Activated naive CD4-positive, alpha-beta T cell treated with anti-CD3 and anti-CD28 coated beads, Interleukin-2, amount 50 U/mL, for 16 hours (primary cell): ENCODE measurements around the gene IGSF9.

Experiments used
- DNase-seq: peaks from one replicate; pipeline ENCODE4 v3.0.0-alpha.2; 2020

IGSF9 gene

DNA sequence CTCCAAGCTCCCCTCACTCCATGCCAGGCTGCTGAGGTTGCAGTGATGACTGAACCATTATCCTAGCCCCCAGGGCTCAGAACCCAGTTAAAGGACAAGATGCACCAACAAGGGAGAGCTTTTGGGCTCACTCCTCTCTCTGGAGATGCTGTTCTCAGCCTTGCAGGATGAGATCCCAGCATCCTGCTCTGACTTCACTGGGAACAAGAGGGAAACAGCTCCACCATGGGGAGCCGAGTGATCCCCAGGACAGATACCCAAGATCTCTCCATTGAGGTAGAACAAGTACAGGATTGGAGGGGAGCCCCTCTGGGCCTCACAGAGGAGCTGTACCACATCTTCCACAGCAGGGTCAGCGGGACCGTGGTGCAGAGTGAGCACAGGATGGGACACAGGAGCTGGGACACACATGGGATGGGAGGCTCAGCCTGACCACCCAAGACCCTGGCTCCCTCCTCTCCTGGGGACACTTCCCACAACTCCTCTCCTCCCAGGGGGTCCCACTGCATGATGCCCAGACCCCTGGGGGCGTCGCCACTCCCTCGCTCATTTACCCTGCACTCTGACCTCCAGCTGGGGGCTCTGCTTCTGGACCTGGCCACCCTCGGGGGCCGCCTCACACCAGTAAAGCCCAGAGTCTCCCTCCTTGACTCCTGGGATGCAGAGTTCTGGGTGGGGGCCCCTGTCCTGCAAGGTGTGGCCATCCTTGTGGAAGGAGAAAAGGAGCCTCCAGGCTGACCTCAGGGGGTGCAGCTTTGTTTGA lies 27.2 kb upstream of the IGSF9 start:
- no peak for DNase-seq

DNA sequence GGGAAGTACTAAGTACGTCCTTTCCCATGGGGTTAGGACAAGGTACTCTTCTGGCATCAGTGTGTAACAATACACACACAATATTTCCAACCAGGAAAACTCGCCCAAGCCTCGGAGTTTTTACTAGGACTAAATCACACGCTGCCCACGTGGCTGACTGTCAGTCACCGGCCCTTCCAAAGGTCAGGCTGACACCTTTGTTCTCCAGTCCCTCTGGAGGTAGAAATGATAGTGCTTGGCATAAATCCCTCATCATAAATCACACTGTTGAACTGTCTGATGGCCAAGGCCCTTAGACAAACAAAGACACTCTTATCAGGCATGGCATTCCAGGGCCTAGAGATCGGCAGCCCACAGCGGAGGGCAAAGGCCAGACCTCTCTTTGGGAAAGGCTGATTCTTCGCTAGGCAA lies 25.5 kb upstream of the IGSF9 start:
- no peak for DNase-seq

DNA sequence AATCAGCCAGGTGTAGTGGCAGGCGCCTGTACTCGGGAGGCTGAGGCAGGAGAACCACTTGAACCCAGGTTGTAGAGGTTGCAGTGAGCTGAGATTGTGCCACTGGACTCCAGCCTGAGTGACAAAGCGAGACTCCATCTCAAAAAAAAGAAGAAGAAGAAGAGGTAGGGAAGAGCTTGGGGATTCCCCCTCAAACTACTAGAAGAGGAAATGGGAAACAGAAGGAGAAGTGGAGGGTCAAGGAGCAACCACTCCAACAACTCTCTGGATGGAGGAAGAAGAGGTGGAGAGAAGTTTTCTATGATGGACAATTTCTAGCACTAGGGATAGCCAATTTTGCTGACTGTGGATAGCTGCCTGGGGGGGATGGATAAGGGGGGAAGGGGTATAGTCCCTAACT lies 23.5 kb upstream of the IGSF9 start:
- no peak for DNase-seq

DNA sequence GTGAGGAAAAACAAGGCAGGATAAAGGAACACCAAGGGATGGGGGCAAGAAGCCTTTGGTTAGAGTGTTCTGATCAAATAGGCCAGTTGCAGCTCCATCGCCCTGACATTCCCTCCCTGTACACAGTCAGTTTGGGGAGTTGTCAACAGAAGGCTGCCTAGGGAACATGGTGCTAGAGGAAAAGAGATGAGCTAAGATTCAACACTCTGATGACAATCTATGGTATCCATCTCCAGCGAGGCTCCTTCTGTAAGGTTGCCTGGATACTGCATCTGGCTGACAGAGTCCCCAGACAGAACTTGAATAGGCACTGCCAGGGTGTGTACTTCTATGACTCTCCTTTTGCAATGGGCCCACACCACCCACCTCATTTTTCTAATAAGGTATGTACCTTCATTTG lies 19.9 kb upstream of the IGSF9 start:
- no peak for DNase-seq

DNA sequence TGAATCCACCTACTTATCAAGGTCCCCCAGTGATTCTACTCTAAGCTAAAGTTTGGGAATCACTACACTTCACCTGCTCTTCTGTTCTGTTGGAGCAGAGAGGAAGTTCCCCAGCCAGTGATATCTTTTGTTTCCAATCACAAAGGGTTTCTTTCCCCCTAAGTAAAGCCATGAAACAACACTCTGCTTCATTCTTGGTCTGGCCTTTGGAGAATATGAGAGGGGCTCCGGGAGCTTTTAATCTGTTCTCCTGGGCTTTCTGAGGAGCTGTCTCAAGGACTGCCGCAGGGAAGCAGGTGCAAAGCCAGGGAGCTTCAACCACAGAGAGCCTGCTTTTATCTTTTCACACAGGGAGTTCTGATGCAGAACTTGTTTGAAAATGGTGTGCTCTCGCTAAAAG lies 18.7 kb upstream of the IGSF9 start:
- DNase-seq, result no peak

DNA sequence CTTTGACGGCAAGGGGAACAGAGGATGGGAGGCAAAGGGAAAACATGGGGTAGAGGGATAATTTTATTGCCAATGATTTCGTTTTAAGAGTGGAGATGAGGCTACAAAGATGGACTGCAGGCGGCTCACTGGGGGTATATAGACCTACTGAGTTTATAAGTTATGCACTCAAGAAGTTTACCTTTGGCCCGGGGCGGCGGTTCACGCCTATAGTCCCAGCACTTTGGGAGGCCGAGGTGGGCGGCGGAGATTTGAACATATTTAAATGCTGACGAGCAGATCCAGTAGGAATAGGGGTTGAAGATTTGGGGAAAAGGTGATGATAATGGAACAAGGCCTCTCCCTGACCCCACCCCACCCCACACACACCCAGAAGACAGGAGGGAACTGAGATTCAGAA lies 16.8 kb upstream of the IGSF9 start:
- no peak for DNase-seq

DNA sequence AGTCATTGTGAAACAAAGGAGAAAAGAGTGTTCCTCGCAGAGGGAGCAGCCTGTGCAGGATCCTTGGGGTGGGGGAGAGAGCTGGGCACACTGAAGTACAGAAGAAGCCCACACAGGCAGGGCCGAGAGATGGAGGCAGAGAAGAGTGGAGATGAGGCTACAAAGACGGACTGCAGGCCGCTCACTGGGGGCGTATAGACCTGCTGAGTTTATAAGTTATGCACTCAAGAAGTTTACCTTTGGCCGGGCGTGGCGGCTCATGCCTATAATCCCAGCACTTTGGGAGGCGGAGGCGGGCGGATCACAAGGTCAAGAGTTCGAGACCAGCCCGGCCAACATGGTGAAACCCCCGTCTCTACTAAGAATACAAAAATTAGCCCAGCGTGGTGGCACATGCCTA lies 16.2 kb upstream of the IGSF9 start:
- DNase-seq, result no peak

DNA sequence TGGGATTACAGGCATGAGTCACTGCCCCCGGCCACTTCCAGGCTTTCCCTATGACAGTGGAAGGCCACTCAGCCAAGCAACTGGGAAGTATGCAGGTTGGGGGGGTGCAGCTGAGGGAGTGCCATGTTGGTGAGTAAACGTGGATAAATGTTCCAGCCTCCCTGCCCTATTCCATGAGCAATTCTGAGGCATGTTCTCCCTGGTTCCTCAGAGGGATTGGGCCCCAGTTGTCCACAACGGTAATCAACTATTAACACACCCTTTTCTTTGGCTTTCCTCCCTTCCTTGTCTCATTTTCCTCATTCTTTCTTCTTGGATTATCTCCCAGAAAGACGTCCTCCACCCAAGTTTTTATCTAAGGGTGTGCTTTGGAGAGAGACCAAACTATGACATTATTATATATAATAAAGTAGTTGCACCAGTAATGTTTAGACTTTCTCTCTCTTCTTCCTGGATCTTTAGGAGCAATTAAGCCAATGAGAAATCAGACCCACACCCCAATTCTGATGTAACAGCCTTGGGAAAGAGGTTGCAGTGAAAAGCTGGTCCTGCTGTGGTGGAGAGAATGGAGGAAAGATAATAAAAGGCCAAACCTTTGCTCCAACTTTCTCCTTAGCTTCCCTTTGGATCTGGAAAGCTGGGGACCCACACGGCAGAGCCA lies 15.4 kb upstream of the IGSF9 start:
- DNase-seq, result no peak

DNA sequence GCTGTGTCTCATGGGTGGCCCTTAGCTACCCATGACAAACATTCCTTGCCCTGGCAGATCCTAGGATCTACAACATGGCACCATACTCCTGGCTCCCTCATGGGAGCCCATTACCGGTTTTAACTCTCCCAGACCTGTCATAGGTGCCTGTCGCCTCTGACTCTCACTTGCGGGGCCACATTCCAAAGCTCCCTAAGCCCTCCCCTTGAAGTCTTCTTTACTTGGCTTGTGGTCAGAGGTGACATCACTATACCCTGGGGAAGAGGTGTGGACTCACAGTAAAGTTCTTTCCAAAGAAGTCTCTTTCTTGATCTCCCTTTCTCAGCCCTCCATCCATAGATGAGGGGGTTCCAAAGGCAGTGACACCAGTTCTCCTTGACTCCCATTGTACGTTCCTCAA lies 14.0 kb upstream of the IGSF9 start:
- no peak for DNase-seq

DNA sequence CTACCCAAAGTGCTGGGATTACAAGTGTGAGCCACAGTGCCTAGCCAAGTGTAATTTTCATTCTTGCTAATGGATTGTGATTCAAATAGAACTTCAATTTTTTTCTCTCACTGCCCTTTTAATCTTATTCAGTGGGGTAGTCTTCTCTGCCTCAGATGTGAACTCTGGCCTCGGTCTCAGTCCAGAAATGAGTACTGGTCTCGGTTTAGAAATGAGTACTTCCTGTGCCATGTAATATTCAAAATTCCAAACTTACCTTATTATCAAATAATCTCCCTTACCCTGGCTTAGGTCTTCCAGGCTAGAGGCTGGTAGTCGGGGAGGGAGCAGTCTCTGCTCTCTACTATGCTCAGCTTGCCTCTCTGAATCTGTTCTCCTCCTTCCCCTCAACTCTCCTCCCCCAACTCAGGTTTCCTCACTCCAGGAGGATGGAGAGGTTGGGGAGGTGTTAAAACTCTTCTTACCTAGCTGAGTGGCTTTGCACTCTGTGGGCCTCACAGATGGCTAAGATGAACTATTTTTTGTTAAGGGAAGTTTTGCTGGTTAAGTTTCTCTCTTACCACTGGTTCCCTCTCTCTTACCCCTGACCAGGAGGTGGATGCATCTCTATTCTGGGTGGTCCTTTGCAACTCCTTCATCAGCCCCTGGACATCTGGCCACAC lies 13.4 kb upstream of the IGSF9 start:
- no peak for DNase-seq

DNA sequence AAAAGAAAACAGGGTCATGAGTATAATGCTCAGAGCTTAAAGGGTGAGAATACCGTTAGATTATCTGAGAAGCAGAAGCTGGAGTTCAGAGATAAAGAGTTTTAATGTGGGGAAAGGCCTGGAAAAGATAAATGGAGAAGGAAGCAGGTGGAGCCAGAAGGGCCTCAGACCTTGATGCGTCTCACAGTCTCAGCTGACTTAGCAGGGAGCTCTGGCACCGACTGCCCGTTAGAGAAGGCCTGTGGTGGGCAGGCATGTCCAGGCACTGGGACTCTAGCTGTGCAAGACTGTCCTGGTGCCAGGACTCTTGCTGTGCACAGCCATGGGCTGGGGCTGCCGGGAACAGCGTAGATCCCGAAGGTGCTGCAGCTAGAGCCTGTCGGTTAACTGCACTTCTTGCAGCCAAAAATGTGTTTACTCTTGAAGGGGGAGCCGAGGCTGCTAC lies 12.4 kb upstream of the IGSF9 start:
- DNase-seq, result no peak

DNA sequence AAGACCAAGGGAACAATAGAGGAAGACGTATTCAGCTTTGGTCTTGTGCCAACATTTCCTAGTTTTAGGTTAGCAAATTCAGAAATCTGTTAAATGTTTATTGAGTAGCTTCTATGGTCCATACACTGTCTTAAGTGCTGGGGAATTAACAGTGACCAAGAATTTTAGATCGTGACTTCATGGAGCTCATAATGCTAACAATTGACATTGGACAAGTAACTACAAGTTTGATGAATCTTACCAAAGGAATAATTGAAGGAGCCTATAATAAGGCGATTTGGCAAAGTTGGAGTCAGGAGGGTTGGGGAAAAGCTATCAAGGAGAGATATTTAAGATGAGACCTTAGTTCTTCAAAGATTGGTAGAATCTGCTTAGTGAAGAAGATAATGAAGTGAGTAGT lies 10.0 kb upstream of the IGSF9 start:
- DNase-seq, result no peak

DNA sequence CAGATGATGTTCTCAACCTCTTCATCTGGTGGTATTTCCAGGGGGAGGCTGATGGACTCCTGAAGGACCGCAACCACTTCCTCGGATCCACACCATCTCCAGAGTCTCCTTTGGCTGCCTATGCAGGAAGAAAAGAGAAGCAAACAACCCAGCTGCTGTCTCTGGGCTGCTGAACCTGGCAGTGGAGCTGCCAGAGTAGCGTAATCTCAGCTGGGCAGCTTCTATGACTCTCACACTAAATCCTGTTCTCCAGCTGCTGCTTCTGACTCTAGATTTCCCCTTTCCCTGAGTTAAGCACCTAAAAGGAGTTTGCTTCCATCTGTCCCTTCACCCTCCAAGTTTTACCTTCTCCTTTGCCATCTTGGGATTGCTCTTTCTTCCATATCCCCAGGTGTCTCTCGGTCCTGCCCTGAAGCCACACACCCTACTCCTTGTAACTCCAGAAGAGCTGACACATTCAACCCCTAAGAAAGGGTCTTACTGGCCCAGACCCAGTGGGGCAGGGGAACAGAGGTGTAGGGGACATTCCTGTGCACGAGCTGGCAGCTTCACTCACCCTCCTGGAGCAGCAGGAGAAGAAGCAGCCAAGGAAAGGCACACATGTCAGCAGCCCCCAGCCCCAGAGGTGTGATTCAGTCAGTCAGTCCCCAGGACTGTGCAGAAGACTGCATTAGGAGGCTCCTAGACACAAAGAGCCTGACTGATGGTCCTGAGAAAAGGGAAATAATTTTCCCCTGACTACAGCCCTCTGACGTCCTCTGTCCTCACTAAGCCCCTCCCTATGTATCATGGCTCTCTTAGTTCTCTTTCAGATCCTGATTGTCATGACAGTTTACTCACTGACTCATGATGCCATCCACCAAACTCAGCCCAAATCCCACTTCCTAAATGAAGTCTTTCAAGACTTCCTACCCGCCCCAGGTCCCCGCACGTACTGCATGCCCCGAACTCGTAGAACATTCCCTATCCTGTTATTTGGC lies 8.4 kb upstream of the IGSF9 start, which contains the start of gene SLAMF9:
Gene SLAMF9 (minus strand): TSS at position 702 of the 980 bp plus-strand sequence. CDS start 100 bp downstream, at position 602.
- DNase-seq, result no peak

DNA sequence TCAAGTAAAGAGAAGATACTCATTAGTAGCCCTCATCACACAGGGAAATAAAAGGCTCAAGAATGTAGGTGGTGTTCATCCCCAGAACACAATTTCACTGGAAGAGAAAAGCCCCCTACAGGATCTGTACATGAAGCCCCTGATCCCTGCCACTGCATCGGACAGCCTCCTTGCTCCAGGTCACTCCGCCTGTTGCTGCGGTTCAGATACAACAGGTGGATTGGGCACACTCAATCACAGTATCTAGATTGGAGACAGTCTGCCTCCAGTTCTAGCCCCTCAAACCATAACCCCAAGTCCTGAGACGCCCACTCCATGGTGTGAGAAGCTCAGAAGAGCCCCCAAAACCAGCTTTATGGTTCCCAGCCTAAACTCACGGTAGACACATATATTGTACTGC lies 7.5 kb upstream of the IGSF9 start:
- DNase-seq, result no peak

DNA sequence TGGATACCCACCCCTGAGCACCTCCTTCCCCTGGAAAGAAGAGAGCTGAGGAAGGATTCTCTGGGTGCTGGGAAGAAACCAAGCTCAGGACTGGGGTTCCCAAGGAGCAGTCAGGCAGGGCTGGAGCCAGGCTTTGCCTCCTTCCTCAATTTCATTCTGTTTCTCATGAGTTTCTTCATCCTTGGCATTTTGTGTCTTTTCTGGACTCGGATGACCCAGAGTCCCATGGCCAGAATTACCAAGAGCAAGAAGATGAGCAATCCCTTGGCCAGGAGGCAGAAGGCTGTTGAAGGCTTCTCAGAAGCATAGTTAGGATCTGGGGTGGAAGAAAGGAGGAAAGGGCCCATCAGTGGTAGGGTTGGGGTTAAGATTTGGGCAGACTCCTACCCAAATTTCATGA lies 6.1 kb upstream of the IGSF9 start:
- no peak for DNase-seq

DNA sequence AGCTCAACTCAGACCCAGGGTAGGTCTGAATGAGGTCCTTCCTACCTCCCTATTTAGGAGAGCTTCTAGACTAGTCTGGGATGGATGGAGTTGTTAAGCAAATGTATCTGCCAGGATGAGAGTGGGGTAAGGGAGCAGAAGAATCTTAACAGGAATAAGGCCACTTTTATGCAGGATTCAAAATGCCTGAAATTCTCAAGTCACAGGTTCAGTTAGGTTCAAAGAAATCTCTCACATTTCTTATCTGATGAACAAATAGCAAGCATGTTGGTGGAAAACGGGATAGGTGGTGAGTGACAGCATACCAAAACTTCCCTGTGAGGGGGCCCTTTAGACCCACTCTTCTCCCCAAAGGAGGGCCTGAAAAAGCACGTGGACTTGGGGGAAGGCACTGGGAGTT lies 5.6 kb upstream of the IGSF9 start:
- DNase-seq, result no peak

DNA sequence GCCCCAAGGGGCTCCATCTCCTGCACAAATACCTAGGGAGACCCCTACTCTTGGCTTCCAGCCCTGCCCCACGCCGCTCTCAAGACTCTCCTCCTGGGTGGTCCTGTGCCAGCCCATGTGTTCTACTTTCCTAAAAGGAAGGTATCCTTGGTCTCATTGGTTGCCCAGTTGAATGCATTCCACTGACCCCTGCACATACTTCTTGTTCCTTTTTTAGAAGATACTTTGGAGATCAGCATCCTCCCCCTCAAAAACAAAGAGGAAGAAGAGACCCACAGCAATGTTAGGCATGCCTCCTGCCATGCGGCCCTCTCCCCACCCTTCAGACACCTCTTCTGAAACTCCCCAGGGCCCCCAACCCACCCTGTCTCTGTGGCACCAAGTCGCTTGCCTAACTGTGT lies 4.6 kb upstream of the IGSF9 start:
- no peak for DNase-seq

DNA sequence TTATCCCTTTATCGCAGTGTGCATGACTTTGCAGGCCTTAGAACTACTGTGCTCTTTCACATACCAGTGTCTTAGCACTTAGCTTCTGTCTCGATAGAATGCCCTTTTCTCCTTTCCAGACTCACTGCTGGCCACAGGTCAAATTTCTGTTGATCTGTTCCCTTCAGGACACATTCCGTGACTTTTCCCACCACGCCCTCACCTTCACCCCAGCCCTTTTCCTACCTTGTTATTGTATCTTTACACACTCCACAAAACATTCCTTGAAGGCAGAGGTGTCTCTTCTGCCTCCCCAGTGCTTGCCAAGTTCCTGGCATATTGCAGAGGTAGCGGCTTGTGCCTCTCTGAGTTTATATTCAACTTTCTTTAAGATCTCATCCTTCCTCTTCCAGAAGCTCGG lies 3.7 kb upstream of the IGSF9 start:
- DNase-seq, result no peak

DNA sequence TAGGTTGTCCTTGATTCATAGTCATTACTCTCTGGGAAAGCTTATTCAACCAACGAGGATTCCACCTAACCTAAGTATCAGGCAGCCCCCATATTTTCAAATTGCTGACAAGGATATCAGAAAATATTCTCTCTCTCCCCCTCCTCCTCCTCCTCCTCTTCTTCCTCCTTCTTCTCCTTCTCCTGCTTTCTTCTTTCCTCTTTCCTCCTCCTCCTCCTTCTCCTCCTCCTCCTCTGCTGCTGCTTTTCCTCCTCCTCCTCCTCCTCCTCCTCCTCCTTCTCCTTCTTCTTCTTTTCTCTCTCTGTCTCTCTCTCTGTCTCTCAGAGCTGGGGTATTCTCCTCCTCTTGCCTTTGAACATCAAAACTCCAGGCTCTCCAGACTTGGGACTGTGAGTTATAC lies 2.5 kb upstream of the IGSF9 start:
- DNase-seq, result no peak

DNA sequence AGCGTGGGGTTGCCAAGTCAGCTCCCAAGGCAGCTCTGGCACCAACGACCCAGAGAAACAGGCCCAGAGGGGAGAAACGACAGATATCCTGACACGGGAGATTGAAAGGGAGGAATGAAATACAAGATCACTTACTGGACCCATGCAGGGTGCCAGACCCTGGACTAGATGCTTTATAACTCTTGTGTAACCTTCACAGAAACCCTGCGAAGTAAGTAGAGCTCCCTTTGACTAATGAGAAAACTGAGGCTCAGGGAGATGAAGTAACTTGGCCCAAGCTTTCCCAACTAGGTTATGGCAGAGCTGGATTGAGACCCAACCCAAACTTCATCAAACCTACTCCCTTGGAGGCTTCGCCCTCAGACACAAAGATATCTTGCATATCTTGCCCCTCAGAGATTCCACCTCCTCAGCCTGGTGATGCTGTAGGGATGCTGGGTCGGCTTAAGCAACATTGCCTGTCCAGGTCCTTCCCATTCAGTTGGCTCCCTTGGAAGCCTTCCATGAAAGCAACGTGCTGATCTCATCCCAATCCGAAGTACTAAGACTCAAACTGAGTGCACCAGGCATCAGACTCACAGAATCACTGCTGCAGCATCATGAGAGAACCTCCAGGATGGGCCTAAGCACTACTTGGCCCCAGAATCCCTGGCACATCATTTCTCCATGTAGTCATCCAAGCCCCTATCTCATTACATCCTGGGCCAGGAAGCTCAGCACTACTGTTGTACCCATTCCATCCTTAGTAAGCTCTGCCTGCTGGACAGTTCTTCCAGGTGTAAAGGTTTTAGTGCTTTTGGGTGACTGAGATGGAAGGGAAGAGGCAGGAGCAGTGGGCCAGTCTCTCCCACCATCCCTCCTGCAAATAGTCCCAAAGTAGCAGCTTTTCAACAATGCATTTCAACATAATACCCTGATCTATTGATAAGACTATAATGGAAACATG lies 1.1 kb upstream of the IGSF9 start:
- DNase-seq, result no peak

DNA sequence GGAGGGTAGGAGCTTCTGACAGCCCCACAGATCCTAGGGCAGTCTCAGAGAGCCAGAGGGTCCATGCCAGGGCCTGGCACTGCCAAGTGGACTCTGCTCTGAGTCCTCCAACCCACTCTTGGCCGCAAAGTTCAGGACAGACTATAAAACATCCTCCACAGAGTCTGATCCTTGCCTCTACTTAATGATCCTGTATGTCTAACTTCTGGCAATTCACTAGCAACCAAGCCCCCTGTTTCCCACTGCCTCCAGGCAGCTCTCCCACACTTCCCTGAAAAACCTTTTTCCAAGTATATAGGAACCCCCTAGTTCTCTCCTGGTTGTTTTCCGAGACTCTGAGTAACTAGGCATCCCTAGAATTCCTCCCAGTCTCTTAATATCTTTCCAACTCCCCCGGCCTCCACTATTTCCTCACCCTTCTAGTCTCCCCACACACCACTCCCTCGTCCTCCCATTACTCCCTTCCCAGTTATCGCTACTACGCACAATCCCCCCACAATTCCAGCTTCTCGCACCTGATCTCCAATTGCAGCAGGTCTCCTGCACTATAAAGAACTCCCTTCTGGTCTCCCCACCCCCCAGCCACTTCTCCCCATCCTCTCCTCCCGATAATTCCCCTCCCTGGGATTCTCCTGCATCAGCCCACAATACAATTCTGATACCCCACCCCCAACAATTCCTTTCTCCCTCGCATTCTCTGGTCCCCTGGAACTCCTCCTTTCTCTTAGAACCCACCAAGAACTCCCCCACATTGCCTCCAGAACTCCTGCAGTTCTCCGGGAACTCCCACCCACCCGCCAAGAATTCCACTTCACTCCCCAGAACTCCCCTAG lies 574 bp downstream of the IGSF9 start:
- DNase-seq, result no peak
